Peyer's patch (tissue), 4 donors: ENCODE data around the gene TOPAZ1. TPM values are rescaled to one million over a fixed set of nuclear protein-coding genes. Genes with fewer than 3 reads are reported as not detected.

Experiments
- DNase-seq, 3 donors: peaks; one replicate each; pipeline ENCODE4 v3.0.0-alpha.2; 2017 to 2019
- H3K27ac ChIP-seq, 4 donors: fragments of 200-600 bp; sonication (generic); one replicate each; pipeline ENCODE4 v1.5.1; 2016 to 2019
- H3K27me3 ChIP-seq, 2 donors: fragments of 200-600 bp; sonication (generic); one replicate each; pipeline ENCODE4 v1.5.1; 2019
- H3K36me3 ChIP-seq, 3 donors: fragments of 200-600 bp; sonication (generic); one replicate each; pipeline ENCODE4 v1.5.1; 2016 to 2019
- H3K4me1 ChIP-seq, 4 donors: fragments of 200-600 bp; sonication (generic); one replicate each; pipeline ENCODE4 v1.5.1; 2016 to 2019
- H3K4me3 ChIP-seq, 4 donors: fragments of 200-600 bp; sonication (generic); 1 replicate in 3 of 4; 2 replicates in 1 of 4; pipeline ENCODE4 v1.5.1; 2016 to 2019; ENCODE audit warnings: mild to moderate bottlenecking in 1 of 4
- H3K9me3 ChIP-seq, 4 donors: fragments of 200-600 bp; sonication (generic); one replicate each; pipeline ENCODE4 v1.5.1; 2016 to 2019; ENCODE audit warnings: mild to moderate bottlenecking in 1 of 4
- CTCF ChIP-seq, 6 experiments: fragments of 450-650 bp in 4 of 6; fragments of 200-600 bp in 2 of 6; sonication (generic) in 1 of 6; IDR thresholded peaks; one replicate each; pipeline ENCODE4 v1.5.1; 2017 to 2019; ENCODE audit warnings: antibody characterized with exemption in 6 of 6, mild to moderate bottlenecking in 3 of 6, moderate library complexity in 1 of 6
- POLR2A ChIP-seq, 2 donors: fragments of 450-650 bp; IDR thresholded peaks; one replicate each; pipeline ENCODE4 v1.5.1; 2017; ENCODE audit warnings: antibody characterized with exemption in 2 of 2, mild to moderate bottlenecking in 2 of 2, moderate library complexity in 2 of 2
- total RNA-seq, 4 donors: library from RNA; depleted of rRNA; stranded (reverse); fragments of >200 nt; gene quantifications; one replicate each; pipeline ENCODE4 v1.1.0, GENCODE V29; 2016

TOPAZ1 gene
- total RNA-seq, 4 donors from 2014 or later: not detected

DNA sequence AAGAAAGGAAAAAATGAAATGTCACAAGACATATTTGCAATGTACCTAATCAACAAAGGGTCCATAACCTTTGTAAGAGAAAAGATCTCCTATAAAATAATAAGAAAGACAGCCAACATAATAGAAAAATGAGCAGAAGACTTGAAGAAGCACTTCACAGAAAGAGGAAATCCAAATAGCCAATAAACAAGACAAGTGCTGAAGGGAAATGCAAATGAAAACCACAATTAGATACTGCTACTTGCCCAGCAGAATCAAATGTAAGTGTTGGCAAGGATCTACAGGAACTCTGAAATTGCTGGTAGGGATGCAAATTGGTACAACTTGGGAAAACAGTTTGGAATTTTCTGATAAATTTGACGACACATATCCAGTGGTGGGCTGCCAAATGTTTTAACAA, 15.1 kb upstream of the TOPAZ1 start:
- Histone ChIP-seq H3K36me3 (no peaks in the 10 kb centered on the region), H3K9me3 (no peaks in the 10 kb centered on the region), H3K27ac (no peak overlapping the region), H3K4me3 (no peak overlapping the region), H3K4me1 (no peaks in the 10 kb centered on the region), H3K27me3 (no peaks in the 10 kb centered on the region)
- DNase-seq: no peak
- TF ChIP-seq POLR2A (IDR thresholded peaks at IDR 0.05) (no peak), CTCF (IDR thresholded peaks at IDR 0.05) (no peak)

DNA sequence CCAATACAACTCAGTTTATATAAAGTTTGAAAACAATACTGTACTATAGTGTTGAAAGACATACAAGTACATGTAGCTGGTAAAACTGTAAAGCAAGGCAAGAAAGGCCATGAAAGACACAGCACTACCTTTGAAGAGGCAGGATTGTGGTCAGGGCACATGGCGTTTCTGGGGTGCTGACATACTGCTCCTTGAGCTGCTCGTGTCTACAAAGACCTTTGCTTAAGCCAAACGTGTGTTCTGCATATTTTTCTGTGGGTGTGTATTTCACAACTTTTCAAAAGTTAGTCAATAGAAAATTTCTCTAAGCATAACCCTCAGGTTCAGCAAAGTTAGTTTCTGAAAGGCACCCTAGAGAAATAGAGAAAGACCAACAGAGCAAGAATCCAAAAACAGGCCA, 14.1 kb upstream of the TOPAZ1 start:
- no peak overlapping the region for H3K27ac ChIP-seq
- TF ChIP-seq POLR2A (IDR thresholded peaks at IDR 0.05) (no peak), CTCF (IDR thresholded peaks at IDR 0.05) (no peak)

GRCh38 chr3:44228900-44229299, 12.8 kb upstream of the TOPAZ1 start:
- Histone ChIP-seq H3K4me1 (no peaks in the 10 kb centered on the region), H3K27ac (no peak overlapping the region), H3K27me3 (no peaks in the 10 kb centered on the region), H3K36me3 (no peaks in the 10 kb centered on the region), H3K4me3 (no peak overlapping the region), H3K9me3 (no peaks in the 10 kb centered on the region)
- TF ChIP-seq POLR2A (IDR thresholded peaks at IDR 0.05) (no peak), CTCF (IDR thresholded peaks at IDR 0.05) (no peak)
- DNase-seq: no peak

More for the DNA sequence above, 14.1 kb upstream of the TOPAZ1 start:
- no peaks in the 10 kb centered on the region for H3K9me3 ChIP-seq
- H3K36me3 ChIP-seq: no peaks in the 10 kb centered on the region
- no peaks in the 10 kb centered on the region for H3K4me1 ChIP-seq
- no peaks in the 10 kb centered on the region for H3K27me3 ChIP-seq
- no peak overlapping the region for H3K4me3 ChIP-seq
- no peak for DNase-seq

DNA sequence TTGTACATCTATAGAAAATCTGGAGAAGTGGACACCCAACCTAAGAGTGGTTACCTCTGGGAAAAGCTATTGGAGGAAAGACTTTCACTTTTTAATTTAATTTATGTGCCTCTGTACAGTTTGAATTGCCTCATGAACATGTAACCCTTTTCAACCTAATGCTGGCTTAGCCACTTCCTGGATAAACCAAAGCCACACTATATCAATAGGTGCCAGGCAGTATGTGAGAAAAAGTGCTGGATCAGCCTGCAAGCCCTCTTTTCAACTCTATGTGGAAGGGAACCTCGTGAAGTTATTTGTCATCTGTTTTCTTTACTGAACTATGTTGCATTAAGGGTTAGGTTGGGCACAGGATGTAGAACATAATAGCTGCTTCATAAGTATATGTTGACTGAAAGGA, 9.3 kb upstream of the TOPAZ1 start:
- H3K27ac ChIP-seq: no peak overlapping the region
- DNase-seq: no peak
- no peaks in the 10 kb centered on the region for H3K36me3 ChIP-seq
- TF ChIP-seq CTCF (IDR thresholded peaks at IDR 0.05) (no peak), POLR2A (IDR thresholded peaks at IDR 0.05) (no peak)
- no peaks in the 10 kb centered on the region for H3K9me3 ChIP-seq
- H3K4me3 ChIP-seq: no peak overlapping the region
- no peaks in the 10 kb centered on the region for H3K27me3 ChIP-seq
- no peaks in the 10 kb centered on the region for H3K4me1 ChIP-seq

- H3K4me3 ChIP-seq: no peak overlapping the region
- DNase-seq: peak in 1 of 3 donors; percentile 54
- H3K9me3 ChIP-seq: no peaks in the 10 kb centered on the region
- H3K36me3 ChIP-seq: no peaks in the 10 kb centered on the region
- TF ChIP-seq CTCF (IDR thresholded peaks at IDR 0.05): no peak
- TF ChIP-seq POLR2A (IDR thresholded peaks at IDR 0.05): peak in 1 of 2 donors; percentile 12
- H3K27ac ChIP-seq: peak overlapping the region in 1 of 4 donors; percentile 77
- no peaks in the 10 kb centered on the region for H3K4me1 ChIP-seq
- H3K27me3 ChIP-seq: no peaks in the 10 kb centered on the region
Observed at GRCh38 chr3:44234648-44235268, 6.9 kb upstream of the TOPAZ1 start.
